ELR (cell line): ENCODE data around the gene S100A1.
"Not testable (repeated sequence)": the region's sequence is repeated elsewhere in the genome, so short reads cannot be mapped to it uniquely, and the experiment has no call there.

Experiments
- DNase-seq: peaks from one replicate; pipeline ENCODE4 v3.0.0-alpha.2; 2015; ENCODE audit warnings: low read depth

The S100A1 gene

DNA sequence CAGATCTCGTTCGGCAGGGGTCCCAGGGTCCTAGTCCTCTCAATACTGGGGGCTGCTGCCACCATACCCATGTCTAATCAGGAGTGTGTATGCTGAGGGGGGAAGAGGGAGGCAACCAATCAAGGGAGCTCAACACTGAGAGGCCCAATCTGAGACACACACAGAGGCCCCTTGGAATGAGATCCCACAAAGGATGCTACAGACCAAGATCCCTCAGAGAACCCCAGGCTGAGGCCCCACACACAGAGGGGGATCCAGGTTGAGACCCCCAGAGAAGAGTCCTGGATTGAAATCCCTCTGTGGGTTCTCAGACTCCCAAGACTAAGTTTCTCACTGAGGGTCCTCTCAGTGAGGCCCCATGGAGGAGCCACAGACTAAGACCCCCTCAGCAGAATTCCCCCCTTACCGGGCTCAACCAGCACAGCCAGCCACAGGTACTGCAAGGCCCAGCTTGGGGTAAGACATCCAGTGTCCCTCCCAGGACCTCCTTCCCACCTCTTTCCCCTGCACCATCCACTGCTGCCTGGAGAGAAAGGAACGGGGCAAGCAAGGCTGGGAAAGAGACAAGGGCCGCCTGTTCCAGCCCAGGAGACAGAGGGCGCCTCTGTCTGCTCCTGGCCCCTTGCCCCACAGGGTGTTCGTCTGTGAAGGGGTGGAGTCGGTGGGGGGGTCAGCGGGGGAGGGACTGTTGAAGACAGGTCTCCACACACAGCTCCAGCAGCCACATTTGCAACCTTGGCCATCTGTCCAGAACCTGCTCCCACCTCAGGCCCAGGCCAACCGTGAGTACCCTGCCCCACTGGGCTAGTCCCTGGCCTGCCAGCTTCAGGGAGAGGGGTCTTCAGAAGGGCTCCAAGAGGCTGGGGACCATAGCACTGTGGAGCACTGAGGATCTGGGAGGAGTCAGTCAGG is at the start of gene S100A1:
Gene S100A1, plus strand, starts transcription at position 720 of the 912 bp plus-strand sequence. CDS start 2,088 bp downstream, outside the sequence.
- DNase-seq, result no peak

DNA sequence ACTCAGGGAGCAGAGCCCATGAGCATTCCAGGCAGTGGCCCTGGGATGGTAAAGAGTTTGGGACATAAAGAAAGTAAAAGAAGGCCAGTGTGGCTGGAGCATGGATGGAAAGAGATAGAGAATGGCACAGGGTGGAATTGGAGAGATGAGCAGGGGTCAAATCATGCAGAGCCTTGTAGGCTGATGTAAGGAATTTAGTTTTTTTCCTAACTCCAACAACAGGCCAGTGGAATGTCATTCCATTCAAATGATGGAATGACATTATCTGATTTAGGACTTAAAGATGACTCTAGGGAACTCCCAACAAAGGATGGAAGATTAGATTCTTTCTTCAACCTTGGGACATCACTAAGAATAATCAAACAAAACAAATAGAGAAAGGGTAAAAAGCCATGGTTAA is 49.7 kb upstream of the S100A1 start:
- DNase-seq, result no peak

DNA sequence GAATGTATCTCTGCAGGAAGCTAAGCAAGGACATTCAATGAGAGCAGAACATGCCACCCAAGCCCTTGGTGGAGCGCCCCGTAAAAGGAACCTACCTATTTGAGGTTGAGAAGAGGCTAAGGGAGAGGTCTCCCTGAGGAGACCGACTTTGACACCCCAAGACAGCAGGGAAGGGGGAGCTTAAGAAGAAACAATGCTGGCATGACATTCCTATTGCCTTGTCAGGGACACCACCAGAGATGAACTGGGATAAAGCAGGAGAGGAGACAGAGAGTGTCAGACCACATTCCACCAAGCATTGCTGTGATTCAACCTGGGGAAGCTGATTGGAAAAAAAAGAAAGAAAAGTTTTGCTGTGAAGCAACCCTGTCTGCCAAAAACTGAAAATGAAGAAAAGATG is 49.3 kb upstream of the S100A1 start:
- no peak for DNase-seq

DNA sequence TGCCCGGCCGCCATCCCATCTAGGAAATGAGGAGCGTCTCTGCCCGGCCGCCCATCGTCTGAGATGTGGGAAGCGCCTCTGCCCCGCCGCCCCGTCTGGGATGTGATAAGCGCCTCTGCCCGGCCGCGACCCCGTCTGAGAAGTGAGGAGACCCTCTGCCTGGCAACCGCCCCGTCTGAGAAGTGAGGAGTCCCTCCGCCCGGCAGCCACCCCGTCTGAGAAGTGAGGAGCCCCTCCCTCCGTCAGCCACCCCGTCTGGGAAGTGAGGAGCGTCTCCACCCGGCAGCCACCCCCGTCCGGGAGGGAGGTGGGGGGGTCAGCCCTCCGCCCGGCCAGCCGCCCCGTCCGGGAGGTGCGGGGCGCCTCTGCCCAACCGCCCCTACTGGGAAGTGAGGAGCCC is 45.4 kb upstream of the S100A1 start:
- DNase-seq, result not testable (repeated sequence)

DNA sequence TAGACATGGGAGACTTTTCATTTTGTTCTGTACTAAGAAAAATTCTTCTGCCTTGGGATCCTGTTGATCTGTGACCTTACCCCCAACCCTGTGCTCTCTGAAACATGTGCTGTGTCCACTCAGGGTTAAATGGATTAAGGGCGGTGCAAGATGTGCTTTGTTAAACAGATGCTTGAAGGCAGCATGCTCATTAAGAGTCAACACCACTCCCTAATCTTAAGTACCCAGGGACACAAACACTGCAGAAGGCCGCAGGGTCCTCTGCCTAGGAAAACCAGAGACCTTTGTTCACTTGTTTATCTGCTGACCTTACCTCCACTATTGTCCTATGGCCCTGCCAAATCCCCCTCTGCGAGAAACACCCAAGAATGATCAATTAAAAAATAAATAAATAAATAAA is 44.7 kb upstream of the S100A1 start:
- not testable (repeated sequence) for DNase-seq

DNA sequence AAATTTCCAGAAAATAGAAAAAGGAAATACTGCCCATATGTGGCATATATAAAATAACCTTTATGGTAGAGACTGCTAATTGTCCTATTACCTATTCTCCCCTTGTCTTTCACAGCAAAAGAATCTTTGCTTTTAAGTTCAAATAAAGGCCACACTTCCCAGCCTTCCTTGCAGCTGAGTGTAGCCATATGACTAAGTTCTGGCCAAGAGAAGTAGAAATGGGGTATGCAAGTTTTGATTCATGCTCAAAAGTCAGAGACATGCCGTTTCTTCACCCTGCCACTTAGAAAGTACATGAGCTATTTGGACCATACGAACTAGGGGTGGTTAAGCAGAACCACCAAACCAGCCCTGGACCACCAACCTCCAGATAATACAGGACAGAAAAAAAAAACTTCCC is 44.3 kb upstream of the S100A1 start:
- peak; percentile 43 for DNase-seq

DNA sequence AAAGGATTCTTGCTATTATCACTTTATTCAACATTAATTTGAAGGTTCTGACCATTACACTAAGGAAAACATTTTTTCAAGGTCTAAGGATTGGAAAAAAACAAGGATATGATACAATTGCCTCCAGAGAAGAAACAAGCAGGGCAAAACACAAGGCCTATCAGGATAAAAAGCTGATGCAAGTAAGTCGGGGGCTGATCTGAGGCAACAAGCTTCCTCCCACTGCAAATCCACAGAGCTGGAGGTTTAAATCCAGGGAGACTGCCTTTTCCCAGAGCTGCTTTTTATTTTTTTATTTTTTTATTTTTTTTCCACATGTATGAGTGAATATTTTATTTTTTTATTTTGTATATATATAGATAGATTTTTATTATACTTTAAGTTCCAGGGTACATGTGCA is 43.2 kb upstream of the S100A1 start:
- no peak for DNase-seq

DNA sequence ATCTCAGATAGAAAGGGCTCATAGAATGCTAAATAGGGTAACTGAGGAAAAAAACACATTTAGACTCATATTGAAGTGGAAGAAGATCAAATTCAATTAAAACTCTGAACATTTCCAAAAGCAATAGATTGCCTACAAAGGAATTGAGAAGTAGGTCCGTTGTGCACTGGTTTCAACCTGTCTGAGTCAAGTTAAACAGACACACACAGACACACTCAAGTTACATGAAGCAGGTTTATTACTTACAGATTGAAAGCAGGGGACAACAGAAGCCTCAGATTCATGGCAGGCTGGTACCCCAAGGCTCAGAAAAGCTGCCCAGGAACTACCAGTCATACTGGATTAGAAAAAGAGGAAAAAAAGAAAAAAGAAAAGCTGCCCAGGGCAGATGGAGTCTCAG is 41.9 kb upstream of the S100A1 start:
- no peak for DNase-seq

DNA sequence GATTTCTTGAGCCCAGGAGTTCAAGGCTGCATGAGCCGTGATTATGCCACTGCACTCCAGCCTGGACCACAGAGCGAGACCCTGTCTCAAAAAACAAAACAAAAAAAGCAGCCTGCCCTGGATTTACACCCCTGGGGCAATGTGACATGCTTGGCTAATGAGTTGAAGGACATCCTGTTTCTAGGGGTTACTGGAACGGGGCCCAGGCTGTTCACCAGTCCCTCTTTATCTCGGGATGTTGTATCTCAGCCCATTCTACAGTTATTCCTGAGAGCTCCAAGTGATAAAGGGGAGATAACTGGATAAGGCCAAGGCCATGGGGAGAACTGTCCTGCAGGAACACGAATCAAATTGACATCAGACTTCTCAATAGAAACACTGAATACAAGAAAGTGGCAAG is 40.9 kb upstream of the S100A1 start:
- peak; percentile 71 for DNase-seq

DNA sequence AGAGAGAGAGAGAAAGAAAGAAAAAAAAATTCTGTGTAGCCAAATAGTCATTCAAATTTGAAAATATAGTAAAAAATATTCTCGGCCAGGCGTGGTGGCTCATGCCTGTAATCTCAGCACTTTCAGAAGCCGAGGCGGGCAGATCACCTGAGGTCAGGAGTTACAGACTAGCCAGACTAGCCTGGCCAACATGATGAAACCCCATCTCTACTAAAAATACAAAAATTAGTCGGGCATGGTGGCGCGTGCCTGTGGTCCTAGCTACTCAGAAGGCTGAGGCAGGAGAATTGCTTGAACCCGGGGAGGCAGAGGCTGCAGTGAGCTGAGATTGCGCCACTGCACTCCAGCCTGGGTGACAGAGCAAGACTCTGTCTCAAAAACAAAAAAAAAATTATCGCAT is 40.2 kb upstream of the S100A1 start:
- DNase-seq, result not testable (repeated sequence)

DNA sequence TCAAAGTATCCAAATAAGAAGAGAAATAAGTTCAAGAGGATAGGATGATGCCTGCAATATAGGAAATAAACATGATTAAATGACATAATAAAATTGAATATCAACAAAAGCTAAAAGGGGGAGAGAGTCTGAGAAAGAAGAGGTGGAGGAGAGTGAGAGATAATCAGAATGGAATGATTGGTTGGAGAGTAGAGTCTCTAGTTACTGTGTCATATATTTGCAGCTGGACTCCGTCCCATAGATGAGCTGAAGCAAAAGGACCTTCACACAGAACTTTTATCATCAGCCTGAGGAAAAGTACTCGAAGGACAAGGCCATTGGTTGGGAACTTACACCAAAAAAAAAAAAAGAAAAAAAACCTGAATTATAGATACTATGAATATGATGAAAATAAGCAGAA is 39.8 kb upstream of the S100A1 start:
- no peak for DNase-seq

DNA sequence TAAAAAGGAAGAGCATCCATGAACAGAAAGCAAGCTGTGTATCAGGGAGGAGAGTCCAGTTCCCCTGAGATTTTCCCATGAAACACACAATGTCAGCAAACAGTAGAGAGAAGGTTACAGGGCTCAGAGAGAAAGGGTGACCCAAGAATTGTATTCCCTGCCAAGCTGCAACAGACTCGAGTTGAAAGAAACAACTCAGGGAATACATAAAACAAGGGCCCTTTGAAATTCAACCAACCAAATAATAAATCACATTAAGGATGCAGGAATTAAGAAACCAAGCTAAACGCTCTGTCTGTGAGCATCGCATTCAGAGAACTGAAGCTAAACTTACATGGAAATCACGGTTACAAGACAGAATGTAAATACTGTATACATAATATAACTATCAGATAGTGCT is 35.5 kb upstream of the S100A1 start:
- no peak for DNase-seq

DNA sequence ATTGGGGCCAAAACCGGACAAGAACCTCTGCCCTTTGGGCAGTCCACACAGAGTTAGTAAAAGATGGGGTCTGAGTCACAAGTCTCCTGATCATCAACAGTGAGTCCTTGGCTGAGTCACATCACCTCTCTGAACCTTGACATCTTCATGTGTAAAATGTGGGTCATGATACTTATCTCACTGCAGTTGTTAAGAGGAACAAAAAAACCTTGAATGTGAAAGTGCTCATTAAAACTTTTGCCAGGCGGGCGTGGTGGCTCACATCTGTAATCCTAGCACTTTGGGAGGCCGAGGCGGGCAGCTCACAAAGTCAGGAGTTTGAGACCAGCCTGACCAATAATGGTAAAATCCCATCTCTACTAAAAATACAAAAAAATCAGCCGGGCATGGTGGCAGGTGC is 31.0 kb upstream of the S100A1 start:
- peak; percentile 96 for DNase-seq

DNA sequence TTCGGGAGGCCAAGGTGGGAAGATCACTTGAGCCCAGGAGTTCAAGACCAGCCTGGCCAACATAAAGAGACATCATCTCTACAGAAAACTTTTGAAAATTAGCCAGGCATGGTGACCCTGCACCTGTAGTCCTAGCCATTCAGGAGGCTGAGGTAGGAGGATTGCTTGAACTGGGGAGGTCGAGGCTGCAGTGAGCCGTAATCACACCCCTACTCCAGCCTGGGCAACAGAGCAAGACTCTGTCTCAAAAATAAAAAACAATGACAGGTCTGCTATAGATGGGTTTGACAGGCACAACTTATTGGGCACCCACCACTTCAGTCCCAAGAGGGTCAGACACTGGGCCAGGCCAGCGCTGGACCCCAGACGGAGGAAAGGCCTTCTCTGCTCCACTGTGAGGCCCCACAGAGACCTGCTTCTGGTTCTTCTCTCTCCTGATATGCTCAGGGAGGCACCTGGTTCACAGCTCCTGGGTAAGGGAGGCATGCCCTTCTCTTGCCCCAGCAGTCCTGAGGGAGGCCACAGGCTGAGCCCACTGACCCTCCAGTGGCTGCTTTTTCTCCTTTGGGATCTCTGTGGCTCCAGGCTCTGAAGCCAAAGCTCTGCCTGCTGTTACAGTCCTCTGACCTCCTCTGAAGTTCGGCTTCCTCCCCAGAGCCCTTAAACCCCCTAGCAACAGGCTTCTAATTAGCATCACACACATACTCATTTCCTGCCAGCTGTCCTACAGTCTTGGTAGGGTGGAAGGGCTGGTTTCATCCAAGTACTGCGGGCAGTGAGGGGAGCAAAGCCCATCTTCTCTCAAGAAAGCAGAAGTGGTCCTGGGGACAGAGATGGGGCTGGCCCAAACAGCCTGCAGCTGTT is 29.7 kb upstream of the S100A1 start:
- peak; percentile 89 for DNase-seq

DNA sequence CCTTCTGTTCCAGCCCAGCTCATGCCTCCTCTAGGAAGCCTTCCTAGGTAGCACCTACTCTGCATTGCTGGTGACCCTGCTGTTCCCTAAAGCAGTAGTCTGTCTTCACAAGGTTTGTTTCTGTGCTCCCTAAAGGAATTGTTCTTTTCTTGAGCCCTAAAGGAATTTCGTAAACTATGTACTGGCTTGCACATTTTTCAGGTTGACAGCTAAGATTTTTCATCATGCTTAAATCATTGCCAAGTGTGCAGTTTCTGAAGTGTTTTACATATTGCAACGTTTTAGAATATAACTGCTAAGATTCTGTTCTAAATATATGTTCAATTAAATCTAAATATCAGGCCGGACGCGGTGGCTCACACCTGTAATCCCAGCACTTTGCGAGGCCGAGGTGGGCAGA is 28.4 kb upstream of the S100A1 start:
- DNase-seq, result no peak

DNA sequence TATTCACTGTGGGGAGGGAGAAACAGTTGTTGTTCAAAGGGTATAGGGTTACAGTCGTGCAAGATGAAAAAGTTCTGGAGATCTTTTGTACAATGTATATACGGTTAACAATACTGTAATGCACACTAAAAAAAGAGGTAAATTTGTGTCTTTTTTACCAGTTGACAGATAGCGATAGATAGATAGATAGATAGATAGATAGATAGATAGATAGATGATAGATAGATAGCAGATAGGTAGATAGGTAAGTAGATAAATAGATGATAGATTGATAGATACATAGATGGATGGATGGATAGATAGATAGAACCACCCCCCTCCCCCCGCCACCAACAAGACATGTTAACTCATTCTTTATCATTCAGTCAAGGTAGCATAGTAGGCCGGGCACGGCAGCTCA is 25.5 kb upstream of the S100A1 start:
- DNase-seq, result no peak

DNA sequence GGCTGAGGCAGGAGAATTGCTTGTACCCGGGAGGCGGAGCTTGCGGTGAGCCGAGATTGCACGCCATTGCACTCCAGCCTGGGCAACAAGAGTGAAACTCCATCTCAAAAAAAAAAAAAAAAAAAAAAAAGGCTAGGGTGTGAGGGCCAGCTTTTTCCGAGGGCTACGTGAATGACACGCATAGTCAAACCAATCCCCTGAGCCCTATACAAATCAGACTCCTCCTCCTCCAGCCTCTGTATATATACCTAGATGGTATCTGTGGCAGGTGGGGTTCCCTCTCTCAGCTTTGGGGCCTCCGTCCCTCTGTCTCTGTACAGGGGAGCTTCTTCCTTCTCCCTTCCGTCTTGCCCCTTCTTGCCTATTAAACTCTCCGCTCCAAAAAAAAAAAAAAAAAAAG is 22.0 kb upstream of the S100A1 start:
- no peak for DNase-seq

DNA sequence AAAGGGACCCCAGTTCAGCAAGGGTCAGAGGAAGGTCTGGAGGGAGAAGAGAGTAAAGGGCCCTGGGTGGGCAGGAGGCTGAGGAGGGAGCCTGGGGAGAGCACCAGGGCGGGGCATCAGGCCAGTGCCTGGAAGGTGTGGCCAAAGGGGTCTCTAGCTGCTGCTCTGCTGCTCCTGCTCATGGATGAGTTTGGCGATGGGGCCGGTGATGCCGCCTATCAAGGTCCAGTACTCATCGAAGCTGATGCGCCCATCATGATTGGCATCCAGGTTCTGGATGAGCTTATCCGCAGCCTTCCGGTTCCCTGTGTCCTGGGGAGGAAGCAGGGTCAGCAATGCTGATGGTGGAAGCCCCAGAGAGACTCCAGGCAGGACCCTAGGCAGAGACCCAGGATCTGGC is 20.9 kb upstream of the S100A1 start:
- no peak for DNase-seq

DNA sequence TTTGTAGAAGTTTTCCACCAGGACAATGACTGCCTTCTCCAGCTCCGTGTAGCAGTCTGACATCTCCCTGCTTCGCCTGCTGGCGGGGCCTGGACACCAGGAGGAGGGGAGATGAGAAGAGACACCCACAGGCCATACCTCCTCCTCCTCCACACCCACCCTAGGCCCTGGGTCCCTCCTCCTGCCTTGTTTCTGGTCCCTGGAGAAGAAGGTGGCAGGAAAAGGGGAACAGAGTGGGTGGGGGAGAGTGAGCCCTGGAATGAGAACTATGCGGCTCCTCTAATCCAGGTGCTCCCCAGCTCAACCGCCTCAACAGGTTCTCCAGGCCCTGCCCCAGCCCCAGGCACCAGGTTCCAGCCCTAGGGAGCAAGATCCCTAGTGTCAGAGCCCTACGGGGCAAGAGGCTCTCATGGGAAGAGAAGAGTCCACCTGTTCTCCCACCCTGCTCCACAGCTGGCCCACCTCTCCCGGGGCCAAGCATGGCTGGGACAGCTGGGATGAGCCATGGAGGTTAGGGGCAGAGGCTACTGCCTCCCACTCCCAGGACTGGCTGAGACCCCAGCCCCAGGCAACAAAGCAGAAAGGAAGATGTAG is 20.0 kb upstream of the S100A1 start:
- peak; percentile 27 for DNase-seq

DNA sequence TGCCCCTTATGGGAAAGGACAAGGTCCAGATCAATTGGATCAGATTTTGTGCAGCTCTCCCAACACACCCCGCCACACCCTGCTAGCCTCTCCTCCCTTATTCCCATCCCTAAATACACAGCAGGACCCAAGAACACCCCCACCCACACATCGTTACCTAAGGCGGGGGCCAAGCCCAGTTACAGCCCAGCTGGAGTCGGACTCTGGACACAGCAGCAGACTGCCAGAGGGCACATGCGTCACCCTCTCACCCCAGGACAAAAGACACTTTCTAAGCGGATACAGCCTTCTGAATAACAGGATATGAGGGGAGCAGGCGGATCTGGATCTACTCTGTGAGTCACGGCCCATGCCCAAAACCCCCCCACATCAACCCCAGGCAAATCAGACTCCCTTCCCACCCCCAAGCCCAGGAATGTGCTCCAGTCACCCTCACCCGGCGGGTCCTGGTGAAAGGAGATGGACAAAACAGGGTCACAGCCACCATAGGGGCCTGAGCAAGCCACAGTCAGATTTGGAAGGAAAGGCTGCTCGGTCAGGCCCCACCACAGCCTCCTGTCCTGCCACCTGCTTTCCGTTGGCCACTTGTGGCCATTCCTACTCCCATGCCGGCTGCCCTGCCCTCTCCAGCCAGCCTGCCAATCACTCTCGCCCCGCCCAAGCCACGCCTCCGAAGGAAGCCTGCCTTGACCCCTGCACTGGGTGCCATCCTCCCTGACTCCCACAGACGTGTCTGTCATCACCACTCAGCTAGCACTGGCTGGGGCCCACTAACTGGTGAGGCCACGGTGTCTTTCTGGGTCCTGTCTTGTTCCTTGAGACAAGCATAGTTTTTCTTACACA is 19.3 kb upstream of the S100A1 start:
- peak; percentile 100 for DNase-seq

DNA sequence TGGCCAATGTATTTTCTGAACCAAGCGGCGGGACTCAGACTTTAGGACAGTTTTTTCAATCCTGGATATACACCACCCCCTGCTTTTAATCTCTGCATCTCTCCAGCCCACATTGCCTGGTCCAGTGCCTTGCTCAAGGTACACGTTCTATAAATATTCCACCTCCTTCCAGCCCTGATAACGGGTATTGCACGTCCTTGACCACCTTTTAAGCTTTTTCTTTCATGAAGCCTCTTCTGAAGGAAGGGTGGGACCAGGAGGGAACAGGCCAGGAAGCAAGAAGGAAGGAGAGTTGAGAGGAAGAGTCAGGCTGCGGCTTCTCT is 18.7 kb upstream of the S100A1 start:
- DNase-seq, result no peak

DNA sequence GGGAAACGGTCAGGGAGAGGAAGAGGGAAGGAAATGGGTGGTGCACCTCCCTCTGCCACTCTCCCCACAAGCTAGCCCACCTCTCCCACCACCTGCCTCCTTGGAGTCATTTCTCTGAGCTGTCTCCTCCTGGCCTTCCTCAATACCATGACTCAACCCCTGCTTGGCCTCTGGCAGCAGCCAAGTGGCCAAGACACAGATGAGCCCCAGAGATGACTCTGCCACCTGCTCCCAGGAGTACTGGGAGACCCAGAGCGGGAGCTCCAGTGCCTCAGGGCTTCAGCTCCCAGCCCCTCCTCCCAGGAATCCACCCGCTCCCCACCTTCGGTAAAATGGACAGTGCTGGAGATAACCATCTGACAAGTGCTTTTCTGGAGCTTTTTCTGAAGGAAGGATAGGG is 17.9 kb upstream of the S100A1 start:
- DNase-seq, result peak; percentile 92
